Measurements from ENCODE around the gene RFTN1. TPM values are rescaled to one million over a fixed set of nuclear protein-coding genes. Genes with fewer than 3 reads are reported as not detected.
A peak's percentile ranks its signal among the peaks of the same experiment; 100 is the strongest.

Gene RFTN1
- total and polyA plus RNA-seq, 5 donors from 2014 or later = 87.1 to 111 (median 104) TPM

DNA sequence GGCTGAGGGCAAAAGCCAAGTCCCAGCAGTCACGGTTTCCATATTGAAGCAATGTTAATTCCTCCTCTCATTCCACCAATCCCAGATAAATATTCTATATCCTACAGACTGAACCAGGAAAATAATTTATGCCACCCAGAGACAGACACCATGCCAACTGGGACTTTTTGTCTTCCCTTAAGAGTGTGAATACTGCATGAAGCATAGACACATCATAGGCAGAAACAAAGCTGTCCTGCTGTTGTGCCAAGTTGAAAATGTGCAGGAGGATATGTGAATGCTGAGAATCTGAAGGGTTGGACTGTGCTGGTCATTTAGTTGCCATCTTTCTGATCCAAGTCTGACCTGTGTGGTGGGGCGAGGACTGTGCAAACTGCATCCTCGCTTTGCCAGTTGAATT is 37.7 kb downstream of the RFTN1 start:
- H3K9me3 ChIP-seq (ENCODE audit: control insufficient read depth in 2 of 2, low read length in 2 of 2) = peaks cover 0 to under 1% of the 10 kb centered on the region in 2 experiments
- peak overlapping the region in 2 of 3 donors; percentile 65 for H3K27ac Mint-ChIP-seq
- no peaks in the 10 kb centered on the region for H3K27me3 Mint-ChIP-seq
- H3K36me3 ChIP-seq (ENCODE audit: control insufficient read depth, insufficient read depth, low read length) = peaks cover 27% of the 10 kb centered on the region
- DNase-seq = no peak
- H3K4me3 ChIP-seq (ENCODE audit: low read depth, low read length) = no peak overlapping the region
- H3K27ac ChIP-seq (ENCODE audit: insufficient read depth, low read length, poor library complexity, severe bottlenecking) = no peak overlapping the region
- no peak overlapping the region for H3K4me3 Mint-ChIP-seq
- H3K27me3 ChIP-seq (ENCODE audit: control insufficient read depth, insufficient read depth, low read length) = no peaks in the 10 kb centered on the region
- peaks cover 54% of the 10 kb centered on the region for H3K36me3 Mint-ChIP-seq
- no peaks in the 10 kb centered on the region for H3K9me3 Mint-ChIP-seq
- peaks cover 21 to 80% (median 50%) of the 10 kb centered on the region in 4 donors for H3K4me1 Mint-ChIP-seq
- peaks cover 34% of the 10 kb centered on the region for H3K4me1 ChIP-seq (ENCODE audit: control insufficient read depth, insufficient read depth, low read length, poor library complexity, severe bottlenecking)
- ATAC-seq (ENCODE audit: low read depth in 2 of 2) = no peak

DNA sequence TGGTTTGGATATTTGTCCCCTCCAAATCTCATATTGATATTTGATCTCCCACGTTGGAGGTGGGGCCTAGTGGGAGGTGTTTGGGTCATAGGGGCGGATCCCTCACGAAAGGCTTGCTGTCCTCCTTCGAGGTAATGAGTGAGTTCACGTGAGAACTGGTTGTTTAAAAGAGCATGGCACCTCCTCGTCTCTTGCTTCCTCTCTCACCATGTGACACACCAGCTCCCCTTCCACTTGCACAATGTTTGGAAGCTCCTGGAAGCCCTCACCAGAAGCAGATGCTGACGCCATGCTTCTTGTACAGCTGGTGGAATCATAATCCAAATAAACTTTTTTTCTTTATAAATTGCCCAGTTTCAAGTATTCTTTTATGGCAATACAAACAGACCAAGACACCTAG is 38.6 kb downstream of the RFTN1 start:
- H3K27me3 ChIP-seq (ENCODE audit: control insufficient read depth, insufficient read depth, low read length) = no peaks in the 10 kb centered on the region
- no peak for ATAC-seq (ENCODE audit: low read depth in 2 of 2)
- H3K4me3 Mint-ChIP-seq = no peak overlapping the region
- H3K27me3 Mint-ChIP-seq = no peaks in the 10 kb centered on the region
- no peak for DNase-seq
- H3K4me1 Mint-ChIP-seq = peaks cover 30 to 80% (median 49%) of the 10 kb centered on the region in 4 donors
- H3K4me1 ChIP-seq (ENCODE audit: control insufficient read depth, insufficient read depth, low read length, poor library complexity, severe bottlenecking) = peaks cover 31% of the 10 kb centered on the region
- peaks cover 63% of the 10 kb centered on the region for H3K36me3 Mint-ChIP-seq
- H3K4me3 ChIP-seq (ENCODE audit: low read depth, low read length) = no peak overlapping the region
- no peak overlapping the region for H3K27ac ChIP-seq (ENCODE audit: insufficient read depth, low read length, poor library complexity, severe bottlenecking)
- no peak overlapping the region for H3K27ac Mint-ChIP-seq
- peaks cover 0 to 1% (median 0%) of the 10 kb centered on the region in 7 donors for H3K9me3 Mint-ChIP-seq
- H3K9me3 ChIP-seq (ENCODE audit: control insufficient read depth in 2 of 2, low read length in 2 of 2) = peaks cover 0 to 1% of the 10 kb centered on the region in 2 experiments
- peaks cover 27% of the 10 kb centered on the region for H3K36me3 ChIP-seq (ENCODE audit: control insufficient read depth, insufficient read depth, low read length)

DNA sequence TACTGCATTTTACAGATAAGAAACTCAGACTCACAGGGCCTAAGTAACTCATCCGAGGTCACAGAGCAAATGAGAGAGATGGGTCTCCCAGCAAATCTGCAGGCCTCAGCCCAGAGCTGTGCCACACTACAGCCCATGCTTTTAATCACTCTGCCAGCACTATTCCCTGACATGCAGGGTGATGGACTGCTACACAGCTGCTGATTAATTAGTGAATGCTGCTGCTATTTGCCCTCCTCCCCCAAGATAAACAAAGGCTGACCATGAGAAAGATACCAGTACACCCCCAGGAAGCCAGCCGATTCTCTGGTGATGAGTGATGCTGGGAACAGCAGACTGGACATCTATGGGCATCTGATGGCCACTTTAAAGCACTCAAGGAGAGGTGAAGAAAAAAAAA is 39.3 kb downstream of the RFTN1 start:
- no peak overlapping the region for H3K4me3 Mint-ChIP-seq
- H3K27ac ChIP-seq (ENCODE audit: insufficient read depth, low read length, poor library complexity, severe bottlenecking) = no peak overlapping the region
- DNase-seq (no peak), ATAC-seq (ENCODE audit: low read depth in 2 of 2) (no peak)
- peaks cover 31% of the 10 kb centered on the region for H3K4me1 ChIP-seq (ENCODE audit: control insufficient read depth, insufficient read depth, low read length, poor library complexity, severe bottlenecking)
- no peaks in the 10 kb centered on the region for H3K27me3 Mint-ChIP-seq
- peaks cover 0 to 1% of the 10 kb centered on the region in 2 experiments for H3K9me3 ChIP-seq (ENCODE audit: control insufficient read depth in 2 of 2, low read length in 2 of 2)
- H3K9me3 Mint-ChIP-seq = peaks cover 0 to 1% (median 0%) of the 10 kb centered on the region in 7 donors
- H3K36me3 Mint-ChIP-seq = peaks cover 67% of the 10 kb centered on the region
- peaks cover 33 to 80% (median 52%) of the 10 kb centered on the region in 4 donors for H3K4me1 Mint-ChIP-seq
- H3K4me3 ChIP-seq (ENCODE audit: low read depth, low read length) = no peak overlapping the region
- no peak overlapping the region for H3K27ac Mint-ChIP-seq
- peaks cover 23% of the 10 kb centered on the region for H3K36me3 ChIP-seq (ENCODE audit: control insufficient read depth, insufficient read depth, low read length)
- no peaks in the 10 kb centered on the region for H3K27me3 ChIP-seq (ENCODE audit: control insufficient read depth, insufficient read depth, low read length)

DNA sequence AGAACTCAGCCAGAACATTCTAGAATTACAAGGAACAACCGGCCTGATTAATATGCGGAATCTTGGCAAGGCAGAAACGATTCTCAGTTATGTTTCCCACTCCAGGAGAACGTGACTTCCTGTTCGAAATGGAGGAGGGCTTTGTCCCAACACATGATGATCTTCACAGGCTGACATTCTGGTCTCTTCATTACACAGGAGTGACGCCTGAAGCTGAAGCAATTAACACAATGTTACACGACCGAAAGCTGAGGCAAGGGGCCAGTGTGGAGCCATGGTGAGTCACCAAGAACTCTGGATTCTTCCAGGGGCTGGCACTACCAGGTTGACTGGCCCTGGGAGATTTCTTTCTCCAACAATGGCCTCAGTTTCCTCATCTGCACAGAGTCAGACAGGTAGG is 40.9 kb downstream of the RFTN1 start:
- peaks cover 58% of the 10 kb centered on the region for H3K36me3 Mint-ChIP-seq
- Histone ChIP-seq H3K27me3 (ENCODE audit: control insufficient read depth, insufficient read depth, low read length) (no peaks in the 10 kb centered on the region), H3K9me3 (ENCODE audit: control insufficient read depth in 2 of 2, low read length in 2 of 2) (peaks cover 0 to 1% of the 10 kb centered on the region in 2 experiments), H3K4me1 (ENCODE audit: control insufficient read depth, insufficient read depth, low read length, poor library complexity, severe bottlenecking) (peaks cover 36% of the 10 kb centered on the region), H3K36me3 (ENCODE audit: control insufficient read depth, insufficient read depth, low read length) (peaks cover 15% of the 10 kb centered on the region), H3K27ac (ENCODE audit: insufficient read depth, low read length, poor library complexity, severe bottlenecking) (no peak overlapping the region), H3K4me3 (ENCODE audit: low read depth, low read length) (no peak overlapping the region)
- H3K4me3 Mint-ChIP-seq = no peak overlapping the region
- no peak overlapping the region for H3K27ac Mint-ChIP-seq
- ATAC-seq (ENCODE audit: low read depth in 2 of 2) (no peak), DNase-seq (no peak)
- H3K9me3 Mint-ChIP-seq = peaks cover 0 to 1% (median 0%) of the 10 kb centered on the region in 7 donors
- H3K27me3 Mint-ChIP-seq = no peaks in the 10 kb centered on the region
- H3K4me1 Mint-ChIP-seq = peaks cover 43 to 83% (median 59%) of the 10 kb centered on the region in 4 donors

DNA sequence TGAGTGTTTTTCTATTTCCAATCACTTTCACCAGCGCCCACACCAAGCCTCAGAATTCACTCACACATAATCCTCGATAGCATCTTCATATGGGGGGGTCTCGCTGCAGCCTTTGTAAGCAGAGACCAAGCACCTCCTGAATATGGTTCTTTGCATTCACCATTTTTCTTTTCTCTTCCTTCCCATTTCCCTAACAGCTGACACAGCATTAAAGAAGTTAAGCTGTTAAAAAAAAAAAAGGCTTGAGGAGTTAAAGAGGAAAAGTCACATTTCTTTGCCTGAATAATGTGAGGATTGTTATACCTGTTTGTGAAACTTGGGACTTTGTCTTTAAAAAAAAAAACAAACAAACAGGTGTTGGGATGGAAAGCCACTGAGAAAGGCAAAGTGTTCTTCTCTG is 41.6 kb downstream of the RFTN1 start:
- no peaks in the 10 kb centered on the region for H3K27me3 Mint-ChIP-seq
- H3K9me3 Mint-ChIP-seq = peaks cover 0 to 1% (median 0%) of the 10 kb centered on the region in 7 donors
- peaks cover 62% of the 10 kb centered on the region for H3K36me3 Mint-ChIP-seq
- DNase-seq = no peak
- no peak overlapping the region for H3K4me3 ChIP-seq (ENCODE audit: low read depth, low read length)
- H3K4me1 ChIP-seq (ENCODE audit: control insufficient read depth, insufficient read depth, low read length, poor library complexity, severe bottlenecking) = peaks cover 38% of the 10 kb centered on the region
- peaks cover 47 to 84% (median 59%) of the 10 kb centered on the region in 4 donors for H3K4me1 Mint-ChIP-seq
- H3K27ac Mint-ChIP-seq = no peak overlapping the region
- no peak for ATAC-seq (ENCODE audit: low read depth in 2 of 2)
- H3K4me3 Mint-ChIP-seq = no peak overlapping the region
- no peaks in the 10 kb centered on the region for H3K27me3 ChIP-seq (ENCODE audit: control insufficient read depth, insufficient read depth, low read length)
- no peak overlapping the region for H3K27ac ChIP-seq (ENCODE audit: insufficient read depth, low read length, poor library complexity, severe bottlenecking)
- peaks cover 0 to 1% of the 10 kb centered on the region in 2 experiments for H3K9me3 ChIP-seq (ENCODE audit: control insufficient read depth in 2 of 2, low read length in 2 of 2)
- H3K36me3 ChIP-seq (ENCODE audit: control insufficient read depth, insufficient read depth, low read length) = peaks cover 15% of the 10 kb centered on the region

DNA sequence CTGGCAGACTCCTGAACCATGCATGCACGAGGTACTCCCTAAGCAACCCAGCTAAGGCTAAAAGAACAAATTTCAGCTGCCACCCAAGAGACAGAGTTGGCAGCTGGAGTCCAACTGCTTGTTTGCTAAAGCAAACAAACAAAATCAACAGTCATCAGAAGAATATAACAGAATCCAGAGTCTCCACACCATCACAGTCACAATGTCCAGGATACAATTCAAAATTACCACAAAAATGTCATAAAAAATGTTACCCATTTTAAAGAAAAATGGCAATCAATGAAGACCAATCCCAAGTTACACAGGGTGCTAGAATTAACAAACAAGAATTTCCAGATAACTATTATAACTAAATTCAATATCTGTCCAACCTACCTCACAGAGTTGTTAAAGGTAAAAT is 42.9 kb downstream of the RFTN1 start:
- DNase-seq (no peak), ATAC-seq (ENCODE audit: low read depth in 2 of 2) (no peak)
- H3K4me3 ChIP-seq (ENCODE audit: low read depth, low read length) = no peak overlapping the region
- no peaks in the 10 kb centered on the region for H3K27me3 Mint-ChIP-seq
- H3K4me1 ChIP-seq (ENCODE audit: control insufficient read depth, insufficient read depth, low read length, poor library complexity, severe bottlenecking) = peaks cover 32% of the 10 kb centered on the region
- H3K27ac ChIP-seq (ENCODE audit: insufficient read depth, low read length, poor library complexity, severe bottlenecking) = no peak overlapping the region
- H3K9me3 ChIP-seq (ENCODE audit: control insufficient read depth in 2 of 2, low read length in 2 of 2) = peaks cover 0 to 1% of the 10 kb centered on the region in 2 experiments
- H3K9me3 Mint-ChIP-seq = peaks cover 0 to 1% (median 0%) of the 10 kb centered on the region in 7 donors
- peaks cover 53% of the 10 kb centered on the region for H3K36me3 Mint-ChIP-seq
- H3K27me3 ChIP-seq (ENCODE audit: control insufficient read depth, insufficient read depth, low read length) = no peaks in the 10 kb centered on the region
- H3K4me1 Mint-ChIP-seq = peaks cover 48 to 83% (median 59%) of the 10 kb centered on the region in 4 donors
- H3K36me3 ChIP-seq (ENCODE audit: control insufficient read depth, insufficient read depth, low read length) = peaks cover 29% of the 10 kb centered on the region
- peak overlapping the region in 1 of 3 donors; percentile 56 for H3K27ac Mint-ChIP-seq
- peak overlapping the region in 2 of 4 donors; percentile 19 to 25 for H3K4me3 Mint-ChIP-seq

DNA sequence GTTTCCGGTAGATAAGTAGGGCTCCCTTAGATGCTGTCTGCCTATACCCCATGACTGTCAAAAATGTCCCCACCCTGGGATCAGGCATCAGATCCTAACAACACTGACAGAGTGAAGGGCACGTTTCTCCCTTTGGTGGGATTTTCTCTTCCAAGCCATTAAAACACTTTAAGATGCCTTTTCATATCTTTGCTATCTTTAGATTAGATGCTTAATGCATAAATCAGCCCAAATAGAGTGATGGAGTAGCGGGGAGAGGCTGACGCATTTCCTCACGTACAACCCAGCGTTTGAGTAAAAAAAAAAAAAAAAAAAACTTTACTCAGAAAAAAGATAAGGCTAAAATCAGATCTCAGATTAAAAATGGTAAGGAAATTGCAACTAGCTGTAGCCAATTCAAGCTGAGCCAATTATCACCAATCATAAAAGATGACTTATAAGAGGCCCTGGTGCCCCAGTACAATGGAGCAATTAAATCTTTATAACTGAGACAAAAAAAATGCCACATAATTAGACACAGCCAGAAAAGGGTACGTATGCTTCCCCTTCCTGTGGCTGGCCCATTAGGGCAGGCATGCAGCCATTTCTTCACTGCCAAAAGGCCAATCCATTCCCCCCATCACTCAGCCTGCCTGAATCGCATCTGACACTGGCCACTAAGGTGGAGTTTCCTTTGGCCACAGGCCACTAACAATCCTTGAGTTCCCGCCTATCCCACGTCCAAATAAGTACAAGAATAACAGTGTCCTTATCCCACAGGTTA is 45.0 kb downstream of the RFTN1 start:
- no peaks in the 10 kb centered on the region for H3K27me3 Mint-ChIP-seq
- peak; percentile 70 to 73 for ATAC-seq (ENCODE audit: low read depth in 2 of 2)
- peaks cover 0 to 1% of the 10 kb centered on the region in 2 experiments for H3K9me3 ChIP-seq (ENCODE audit: control insufficient read depth in 2 of 2, low read length in 2 of 2)
- peak overlapping the region; percentile 73 for H3K4me3 ChIP-seq (ENCODE audit: low read depth, low read length)
- H3K27me3 ChIP-seq (ENCODE audit: control insufficient read depth, insufficient read depth, low read length) = no peaks in the 10 kb centered on the region
- DNase-seq = peak; percentile 15 to 52 (median 50)
- H3K4me3 Mint-ChIP-seq = peak overlapping the region; percentile 55 to 80 (median 78)
- H3K27ac ChIP-seq (ENCODE audit: insufficient read depth, low read length, poor library complexity, severe bottlenecking) = peak overlapping the region; percentile 82
- peaks cover 43 to 79% (median 56%) of the 10 kb centered on the region in 4 donors for H3K4me1 Mint-ChIP-seq
- peaks cover 0 to 1% (median 0%) of the 10 kb centered on the region in 7 donors for H3K9me3 Mint-ChIP-seq
- peaks cover 40% of the 10 kb centered on the region for H3K4me1 ChIP-seq (ENCODE audit: control insufficient read depth, insufficient read depth, low read length, poor library complexity, severe bottlenecking)
- H3K36me3 Mint-ChIP-seq = peaks cover 41% of the 10 kb centered on the region
- peaks cover 33% of the 10 kb centered on the region for H3K36me3 ChIP-seq (ENCODE audit: control insufficient read depth, insufficient read depth, low read length)
- H3K27ac Mint-ChIP-seq = peak overlapping the region; percentile 81 to 98 (median 84)
